Effector memory CD8-positive, alpha-beta T cell (primary cell): ENCODE measurements around the gene SOCS6.

Experiments
- ATAC-seq: fragments of 150-1000 bp; cut with Tn5 transposase; replicated peaks from 2 replicates; pipeline ENCODE4 v1.10.0; 2021; ENCODE audit warnings: mild to moderate bottlenecking, moderate library complexity
- DNase-seq, 3 experiments: peaks; one replicate each; pipeline ENCODE4 v3.0.0; 2021
- H3K27ac Mint-ChIP-seq, 2 donors: one replicate each; pipeline ENCODE4 v1.8.0; 2022; ENCODE audit warnings: mild to moderate bottlenecking in 2 of 2, mixed read lengths in 2 of 2, moderate library complexity in 2 of 2
- H3K27me3 Mint-ChIP-seq, 2 donors: one replicate each; pipeline ENCODE4 v1.8.0; 2022; ENCODE audit warnings: mixed read lengths in 2 of 2
- H3K36me3 Mint-ChIP-seq: one replicate; pipeline ENCODE4 v1.8.0; 2022; ENCODE audit warnings: mild to moderate bottlenecking, moderate library complexity, mixed read lengths; ENCODE audit not compliant: insufficient read depth
- H3K4me1 Mint-ChIP-seq, 2 donors: one replicate each; pipeline ENCODE4 v1.8.0; 2022; ENCODE audit warnings: low read depth in 2 of 2, mixed read lengths in 2 of 2
- H3K4me3 Mint-ChIP-seq, 2 donors: one replicate each; pipeline ENCODE4 v1.8.0; 2022; ENCODE audit warnings: mild to moderate bottlenecking in 2 of 2, mixed read lengths in 2 of 2, moderate library complexity in 2 of 2
- H3K9me3 Mint-ChIP-seq, 2 donors: one replicate each; pipeline ENCODE4 v1.8.0; 2022; ENCODE audit warnings: mixed read lengths in 2 of 2

The SOCS6 gene

GRCh38 chr18:70377857-70378701, 89.2 kb downstream of the SOCS6 start:
- DNase-seq (no peak), ATAC-seq (no peak)
- H3K4me3 Mint-ChIP-seq: no peak overlapping the region
- H3K27ac Mint-ChIP-seq: no peak overlapping the region
- H3K27me3 Mint-ChIP-seq: peaks cover 0 to 5% of the 10 kb centered on the region in 2 donors
- peaks cover 3% of the 10 kb centered on the region for H3K36me3 Mint-ChIP-seq
- H3K9me3 Mint-ChIP-seq: no peaks in the 10 kb centered on the region
- H3K4me1 Mint-ChIP-seq: no peaks in the 10 kb centered on the region
